OCI-LY3 (cell line): ENCODE data around the gene NPAT.

Experiments
- EZH2phosphoT487 ChIP-seq: fragments of 200-600 bp; shearing (Covaris generic); IDR thresholded peaks from 2 replicates; pipeline ENCODE4 v1.6.1; 2018; ENCODE audit warnings: antibody characterized with exemption, mixed run types, low read depth
- TF ChIP-seq, protein P1 (sequence below): fragments of 200-600, 300-600 bp; sonication (generic); IDR thresholded peaks from 2 replicates; pipeline ENCODE4 v1.5.1; 2014; ENCODE audit warnings: antibody characterized with exemption, low read length, low read depth

DNA sequence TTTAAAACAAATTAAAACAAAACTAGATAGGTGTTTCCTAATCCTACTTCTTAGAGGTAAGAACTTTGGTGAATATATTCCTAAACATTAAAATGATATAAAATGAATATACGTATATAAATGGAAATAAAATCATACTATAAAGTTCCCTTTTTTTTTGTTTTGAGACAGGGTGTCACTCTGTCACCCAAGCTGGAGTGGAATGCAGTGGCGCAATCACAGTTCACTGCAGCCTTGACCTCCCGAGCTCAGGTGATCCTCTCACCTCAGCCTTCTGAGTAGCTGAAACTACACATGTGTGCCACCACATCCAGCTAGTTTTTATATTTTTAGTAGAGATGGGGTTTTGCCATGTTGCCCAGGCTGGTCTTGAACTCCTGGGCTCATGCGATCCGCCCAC lies 44.9 kb downstream of the NPAT start:
- TF ChIP-seq, protein P1, sequence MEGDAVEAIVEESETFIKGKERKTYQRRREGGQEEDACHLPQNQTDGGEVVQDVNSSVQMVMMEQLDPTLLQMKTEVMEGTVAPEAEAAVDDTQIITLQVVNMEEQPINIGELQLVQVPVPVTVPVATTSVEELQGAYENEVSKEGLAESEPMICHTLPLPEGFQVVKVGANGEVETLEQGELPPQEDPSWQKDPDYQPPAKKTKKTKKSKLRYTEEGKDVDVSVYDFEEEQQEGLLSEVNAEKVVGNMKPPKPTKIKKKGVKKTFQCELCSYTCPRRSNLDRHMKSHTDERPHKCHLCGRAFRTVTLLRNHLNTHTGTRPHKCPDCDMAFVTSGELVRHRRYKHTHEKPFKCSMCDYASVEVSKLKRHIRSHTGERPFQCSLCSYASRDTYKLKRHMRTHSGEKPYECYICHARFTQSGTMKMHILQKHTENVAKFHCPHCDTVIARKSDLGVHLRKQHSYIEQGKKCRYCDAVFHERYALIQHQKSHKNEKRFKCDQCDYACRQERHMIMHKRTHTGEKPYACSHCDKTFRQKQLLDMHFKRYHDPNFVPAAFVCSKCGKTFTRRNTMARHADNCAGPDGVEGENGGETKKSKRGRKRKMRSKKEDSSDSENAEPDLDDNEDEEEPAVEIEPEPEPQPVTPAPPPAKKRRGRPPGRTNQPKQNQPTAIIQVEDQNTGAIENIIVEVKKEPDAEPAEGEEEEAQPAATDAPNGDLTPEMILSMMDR, result no peak
- no peak for TF ChIP-seq EZH2phosphoT487
